DMS53 (cell line): ENCODE data around the gene NAA15.
"Not testable (repeated sequence)": the region's sequence is repeated elsewhere in the genome, so short reads cannot be mapped to it uniquely, and the experiment has no call there.

Experiments used
- DNase-seq: peaks from one replicate; lab custom pipeline; 2025; lab: John Stamatoyannopoulos, UW

The NAA15 gene

DNA sequence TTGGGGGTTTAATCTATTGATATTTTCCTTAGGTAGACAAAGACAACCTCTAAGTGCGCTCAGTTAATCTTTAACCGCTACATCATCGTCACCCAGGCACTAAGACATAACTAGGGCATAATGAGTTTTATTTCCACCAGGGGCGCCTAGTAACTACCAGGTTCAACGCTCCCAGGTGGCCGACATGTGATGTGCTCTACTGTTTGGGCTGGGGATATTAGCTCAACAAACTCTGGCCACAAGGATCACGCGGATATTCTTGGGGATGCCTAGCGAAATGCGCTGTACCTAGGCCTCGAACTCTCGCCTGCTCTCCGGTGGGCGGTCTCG, 151.7 kb downstream of the NAA15 start:
- peak; percentile 89 for DNase-seq

GRCh38 chr4:139453371-139454110, 152.2 kb downstream of the NAA15 start:
- DNase-seq = peak; percentile 97

GRCh38 chr4:139454111-139455045, 153.1 kb downstream of the NAA15 start, which contains the start of gene RAB33B:
Gene RAB33B, plus strand, starts transcription at chr4:139454121. Its CDS starts 75 bp downstream, at chr4:139454196.
- DNase-seq = peak; percentile 72

- no peak for DNase-seq
Measured at GRCh38 chr4:139455126-139455538, 153.8 kb downstream of the NAA15 start.

GRCh38 chr4:139457318-139457717, 156.0 kb downstream of the NAA15 start:
- DNase-seq = no peak

- DNase-seq = no peak
Measured at GRCh38 chr4:139458543-139458942, 157.2 kb downstream of the NAA15 start.

- peak; percentile 5 for DNase-seq
Measured at GRCh38 chr4:139458999-139459398, 157.7 kb downstream of the NAA15 start.

DNA sequence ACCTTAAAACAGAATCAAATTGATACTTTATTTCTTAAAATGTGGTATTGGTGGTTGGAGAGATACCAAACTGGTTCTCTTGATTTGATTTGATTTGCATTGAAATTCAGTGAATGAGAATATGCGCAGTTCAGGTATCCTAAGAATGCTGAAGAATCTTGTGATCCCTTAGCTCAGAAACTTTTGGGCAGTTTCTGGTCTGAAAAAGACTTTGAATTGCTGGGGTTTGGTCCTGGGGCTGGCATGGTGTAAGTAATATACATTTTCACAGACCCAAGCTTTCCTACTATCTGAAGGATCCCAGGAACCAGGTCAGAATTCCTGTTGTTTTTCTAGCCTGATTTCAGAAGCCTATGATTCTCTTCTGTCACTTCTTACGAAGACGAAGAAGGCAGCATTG, 159.3 kb downstream of the NAA15 start:
- DNase-seq = no peak

DNA sequence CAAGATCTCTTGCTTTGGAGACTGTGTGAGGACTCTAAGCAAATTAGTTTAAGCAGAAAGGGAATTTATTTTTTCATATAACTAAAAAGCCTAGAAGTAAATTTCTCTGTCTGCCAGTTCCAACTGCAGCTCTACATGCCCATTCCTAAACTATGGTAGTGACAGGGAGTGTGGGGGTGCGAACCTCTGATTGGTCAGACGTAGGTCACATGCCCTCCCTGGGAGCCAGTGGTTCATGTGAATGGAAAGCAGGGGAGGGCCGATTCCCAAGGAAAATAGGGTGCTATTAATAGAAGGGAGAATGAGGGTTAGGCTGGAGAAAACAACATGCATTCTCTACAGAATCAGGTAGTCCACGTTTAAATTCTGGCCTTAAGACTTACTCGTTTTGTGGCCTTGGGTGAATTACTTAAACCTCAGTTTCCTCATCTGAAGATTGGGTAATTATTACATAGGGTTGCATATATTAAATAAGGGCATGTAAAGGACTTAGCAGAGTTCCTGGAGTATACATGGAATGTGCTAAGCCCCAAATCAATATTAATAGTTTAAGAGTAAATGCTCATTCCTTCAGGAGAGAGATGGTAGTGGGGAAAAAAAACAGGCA, 159.8 kb downstream of the NAA15 start:
- DNase-seq = peak; percentile 4

DNA sequence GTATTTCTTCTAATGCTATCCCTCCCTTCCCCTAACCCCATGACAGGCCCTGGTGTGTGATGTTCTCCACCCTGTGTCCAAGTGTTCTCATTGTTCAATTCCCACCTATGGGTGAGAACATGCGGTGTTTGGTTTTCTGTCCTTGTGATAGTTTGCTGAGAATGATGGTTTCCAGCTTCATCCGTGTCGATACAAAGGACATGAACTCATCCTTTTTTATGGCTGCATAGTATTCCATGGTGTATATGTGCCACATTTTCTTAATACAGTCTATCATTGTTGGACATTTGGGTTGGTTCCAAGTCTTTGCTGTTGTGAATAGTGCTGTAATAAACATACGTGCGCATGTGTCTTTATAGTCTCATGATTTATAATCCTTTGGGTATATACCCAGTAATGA, 163.2 kb downstream of the NAA15 start:
- DNase-seq = not testable (repeated sequence)

GRCh38 chr4:139465922-139466321, 164.6 kb downstream of the NAA15 start:
- peak; percentile 6 for DNase-seq

DNA sequence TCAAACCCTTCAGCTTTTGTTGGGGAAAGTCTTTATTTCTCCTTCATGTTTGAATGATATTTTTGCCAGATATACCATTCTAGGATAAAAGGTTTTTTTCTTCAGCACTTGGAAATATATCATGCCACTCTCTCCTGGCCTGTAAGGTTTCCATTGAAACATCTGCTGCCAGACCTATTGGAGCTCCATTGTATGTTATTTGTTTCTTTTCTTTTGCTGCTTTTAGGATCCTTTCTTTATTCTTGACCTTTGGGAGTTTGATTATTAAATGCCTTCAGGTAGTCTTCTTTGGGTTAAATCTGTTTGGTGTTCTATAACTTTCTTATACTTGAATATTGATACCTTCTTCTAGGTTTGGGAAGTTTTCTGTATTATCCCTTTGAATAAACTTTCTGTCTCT, 167.5 kb downstream of the NAA15 start:
- DNase-seq = not testable (repeated sequence)

GRCh38 chr4:139469216-139469615, 167.9 kb downstream of the NAA15 start:
- DNase-seq = no peak
